GM18507 (cell line): Measurements from ENCODE around the gene SNX33.

Experiments used
- DNase-seq: peaks from one replicate; pipeline ENCODE4 v3.0.0; 2011; ENCODE audit warnings: low read depth; ENCODE audit not compliant: insufficient read length; ENCODE audit errors: extremely low spot score
- FAIRE-seq: peaks from 2 replicates; lab custom pipeline; 2011; peaks lifted over from hg19 to GRCh38; lab: Jason Lieb, UNC

The SNX33 gene

DNA sequence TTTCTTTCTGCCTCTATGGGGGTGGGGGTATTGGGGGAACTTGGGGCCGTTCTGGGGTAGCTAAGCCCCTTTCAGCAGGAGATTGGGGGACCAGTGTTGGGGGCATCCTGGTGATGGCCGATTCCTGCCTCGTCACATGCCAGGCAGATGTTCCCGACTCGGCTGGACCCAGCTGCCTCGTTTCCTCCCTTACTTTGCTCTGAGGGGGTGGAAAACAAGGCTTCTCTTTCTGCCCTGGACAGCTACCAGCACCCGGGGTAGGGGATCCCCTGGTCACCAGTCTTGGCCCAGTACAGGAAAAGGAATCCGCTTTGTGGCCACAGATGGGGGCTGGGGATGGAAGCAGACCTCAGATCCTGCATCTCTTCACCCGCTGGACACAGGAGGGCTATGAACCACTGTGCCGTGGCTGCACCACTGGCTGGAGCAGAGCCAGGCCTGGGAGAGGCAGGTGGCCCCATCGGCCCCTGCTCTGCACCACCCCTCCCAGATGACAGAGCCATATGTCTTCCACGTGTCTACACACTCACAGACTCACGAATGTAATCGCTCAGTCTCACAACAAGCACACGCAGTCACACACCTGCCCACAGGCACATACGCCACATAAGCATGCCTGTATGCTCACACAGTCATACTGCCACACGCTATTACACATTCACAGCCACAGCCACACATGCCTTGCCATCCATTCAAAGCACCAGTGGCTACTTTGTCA lies 12.4 kb downstream of the SNX33 start:
- no peak for DNase-seq
- no peak for FAIRE-seq

GRCh38 chr15:75661100-75661755 lies 13.5 kb downstream of the SNX33 start:
- no peak for DNase-seq
- no peak for FAIRE-seq

GRCh38 chr15:75661756-75662140 lies 14.0 kb downstream of the SNX33 start:
- FAIRE-seq = no peak
- DNase-seq = no peak

- no peak for DNase-seq
- FAIRE-seq = no peak
These were observed 15.3 kb downstream of the SNX33 start for GRCh38 chr15:75662823-75663519.

DNA sequence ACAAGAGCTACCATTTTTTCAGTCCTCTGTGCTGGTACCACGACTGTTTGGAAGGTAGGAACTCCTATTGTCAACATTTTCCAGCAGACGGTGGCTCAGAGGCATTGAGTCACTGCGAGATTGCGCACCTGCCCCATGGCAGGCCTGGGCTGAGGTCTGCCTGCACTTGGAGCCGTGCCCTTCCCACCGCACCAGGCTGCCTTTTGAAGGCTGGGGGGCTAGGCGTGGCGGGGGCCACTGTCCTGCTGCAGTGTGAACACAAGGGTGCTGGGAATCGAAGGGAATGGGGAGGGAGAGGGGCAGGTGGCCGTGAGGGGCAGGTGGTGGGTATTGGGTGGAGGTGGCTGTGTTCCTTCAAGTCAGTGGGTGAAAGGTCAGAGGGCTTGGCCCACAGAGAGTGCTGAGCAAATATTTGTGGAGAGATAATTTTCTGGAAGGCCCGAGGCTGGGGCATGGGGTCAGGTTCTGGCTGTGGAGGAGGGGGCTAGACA lies 16.3 kb downstream of the SNX33 start:
- no peak for FAIRE-seq
- no peak for DNase-seq

GRCh38 chr15:75666823-75667501 lies 19.2 kb downstream of the SNX33 start:
- DNase-seq (no peak), FAIRE-seq (no peak)

GRCh38 chr15:75669191-75669878 lies 21.6 kb downstream of the SNX33 start:
- no peak for DNase-seq
- no peak for FAIRE-seq

DNA sequence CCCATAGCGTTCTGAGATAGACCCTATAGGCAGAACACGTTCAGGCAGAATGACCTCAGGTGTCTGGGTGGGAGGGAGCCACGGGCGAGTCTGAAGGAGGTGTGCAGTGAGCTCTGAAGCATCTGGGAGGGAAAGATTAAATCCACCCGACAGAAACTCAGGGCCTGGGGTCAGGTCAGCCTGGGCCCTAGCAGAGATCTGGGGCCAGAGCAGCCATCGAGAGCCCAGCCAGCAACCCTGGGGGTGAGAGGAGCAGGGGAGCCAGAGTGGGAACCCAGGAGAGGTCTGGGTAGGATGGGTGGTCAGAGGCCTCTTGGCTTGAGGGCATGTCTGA lies 22.1 kb downstream of the SNX33 start:
- FAIRE-seq = no peak

DNA sequence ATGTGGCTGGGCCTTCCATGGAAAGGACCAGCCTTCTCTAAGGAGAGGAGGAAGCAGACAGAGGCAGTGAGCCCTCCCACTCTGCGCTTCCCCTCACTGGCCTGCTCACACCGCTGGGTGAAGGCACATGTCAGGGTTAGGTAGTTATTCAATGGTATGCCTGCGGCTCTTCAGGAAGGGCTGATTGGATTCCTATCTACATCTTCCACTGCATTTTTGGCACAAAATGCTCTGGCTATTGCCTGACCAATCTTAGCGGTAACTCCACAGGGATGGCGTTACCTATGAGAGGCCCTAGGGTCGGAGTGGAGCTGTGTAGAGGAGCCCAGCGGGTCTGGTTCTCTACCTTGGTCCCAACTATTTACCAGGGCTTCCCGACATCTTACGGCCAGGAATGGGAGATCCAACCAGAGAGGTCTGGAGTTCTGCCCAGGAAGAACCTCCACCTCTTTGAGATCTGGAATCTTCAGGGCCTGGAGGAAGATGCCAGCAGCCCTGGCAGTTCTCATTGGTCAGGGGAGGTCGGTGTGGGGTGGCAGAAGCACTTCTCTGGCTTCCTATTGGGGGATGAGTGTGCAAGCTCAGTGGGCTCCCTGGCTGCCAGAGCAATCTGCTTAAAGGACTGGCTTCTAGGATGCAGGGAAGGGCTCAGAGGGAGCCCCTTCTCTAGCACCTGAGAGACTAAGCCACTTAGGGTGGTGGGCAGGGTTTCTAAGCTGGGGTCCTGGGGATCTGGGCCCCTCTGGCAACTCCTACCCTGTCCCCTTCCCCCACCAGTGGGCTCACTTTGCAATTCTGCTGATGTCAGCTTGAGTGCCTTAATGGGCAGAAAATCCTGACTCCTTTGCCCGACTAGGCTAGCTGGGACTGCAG lies 24.3 kb downstream of the SNX33 start:
- FAIRE-seq (no peak), DNase-seq (no peak)

More for the DNA sequence above, 22.1 kb downstream of the SNX33 start:
- no peak for DNase-seq

DNA sequence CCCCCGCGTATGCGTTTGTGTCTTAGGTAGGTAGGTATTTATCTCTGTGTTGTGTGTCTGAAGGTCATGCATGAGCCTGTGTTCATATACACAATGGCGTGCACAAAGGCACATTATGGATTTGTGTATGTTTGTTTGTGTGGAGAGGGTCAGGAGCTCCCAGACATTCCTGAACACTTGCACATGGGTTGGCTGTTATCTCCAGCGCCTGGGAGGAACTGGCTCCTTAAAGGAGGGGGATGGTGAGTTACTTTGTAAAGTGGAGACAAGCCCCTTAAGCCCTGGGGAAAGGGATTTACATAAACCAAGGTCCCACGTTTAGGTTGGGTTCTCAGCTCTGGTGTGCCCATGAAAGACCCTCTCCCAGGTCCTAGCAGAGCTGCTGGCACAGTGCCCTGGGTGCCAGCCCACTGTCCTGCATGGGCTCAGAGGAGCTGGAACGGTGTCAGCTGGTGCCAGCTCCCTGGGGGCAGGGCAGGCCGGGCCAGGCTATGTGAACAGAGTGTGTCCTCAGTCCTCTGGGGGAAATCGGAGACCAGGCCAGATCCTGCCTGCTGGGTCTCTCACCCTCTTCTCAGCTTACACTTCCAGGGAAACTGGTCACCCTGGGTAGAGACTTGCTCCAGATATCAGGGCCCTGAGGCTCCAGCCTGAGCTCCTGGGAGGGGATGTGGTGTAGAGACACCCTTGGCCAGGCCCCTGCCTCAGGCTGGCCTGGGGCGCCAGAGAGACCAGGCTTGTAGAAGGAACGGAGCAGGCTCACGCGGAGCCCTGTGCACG lies 25.1 kb downstream of the SNX33 start:
- DNase-seq (no peak), FAIRE-seq (no peak)

- DNase-seq = no peak
- FAIRE-seq = no peak
These were observed 25.9 kb downstream of the SNX33 start for GRCh38 chr15:75673426-75674235.

DNA sequence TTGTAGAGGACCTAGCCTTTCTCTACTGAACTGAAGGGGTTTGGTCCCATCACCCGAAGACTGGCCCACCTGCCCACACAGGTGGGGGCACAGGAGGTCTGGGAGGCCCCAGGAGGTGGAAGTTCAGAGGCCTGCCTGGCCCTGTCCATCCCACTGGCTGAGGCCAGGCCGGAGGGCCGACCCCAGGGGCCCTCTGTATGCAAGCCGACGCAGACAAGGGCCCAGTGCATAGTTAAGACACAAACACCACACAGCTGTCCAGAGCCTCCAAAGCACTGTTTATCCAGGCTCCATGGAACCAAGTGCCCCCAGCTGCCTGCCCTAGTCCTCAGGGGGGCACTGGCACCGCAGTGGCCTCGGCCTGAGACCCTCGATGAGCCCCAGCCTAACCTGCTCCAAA lies 26.7 kb downstream of the SNX33 start:
- FAIRE-seq (no peak), DNase-seq (no peak)

DNA sequence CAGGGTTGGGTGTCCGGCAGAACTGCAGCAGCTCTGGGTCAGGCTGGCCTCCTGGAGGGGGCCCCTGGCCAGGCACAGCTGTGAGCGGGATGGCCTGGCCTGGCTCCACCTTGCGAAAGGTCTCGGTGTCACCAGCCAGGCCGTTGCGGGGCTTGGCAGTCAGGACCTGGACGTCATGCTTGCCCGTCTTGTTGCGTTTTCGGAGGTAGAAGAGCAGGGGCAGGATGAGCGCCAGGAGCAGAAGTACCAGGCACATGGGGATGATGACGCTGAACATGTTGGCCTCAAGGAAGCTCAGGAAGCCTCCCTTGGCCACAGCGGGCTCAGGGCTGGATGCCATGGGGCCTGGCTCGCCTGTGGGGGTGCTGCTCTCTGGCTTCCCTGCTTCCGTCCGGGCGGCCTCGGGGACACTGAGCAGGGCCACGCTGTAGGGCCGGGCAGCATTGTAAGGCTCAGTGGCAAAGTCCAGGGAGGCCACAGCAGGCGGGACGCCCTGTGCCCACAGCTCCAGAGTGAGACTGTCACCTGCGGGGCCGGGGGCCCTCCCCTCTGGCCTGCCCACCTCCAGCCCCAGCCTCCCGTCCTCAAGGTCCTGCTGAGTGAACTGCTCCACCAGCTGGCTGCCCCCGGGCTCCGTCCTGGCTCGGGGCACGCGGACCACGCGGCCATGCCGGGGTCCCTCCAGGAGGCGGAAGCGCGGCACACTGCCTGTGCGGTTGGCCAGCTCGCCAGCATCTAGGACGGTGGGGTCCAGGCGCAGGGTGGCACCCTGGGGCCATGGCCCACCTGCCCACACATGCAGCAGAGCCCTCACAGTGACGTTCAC lies 28.1 kb downstream of the SNX33 start:
- DNase-seq = no peak
- FAIRE-seq = no peak

DNA sequence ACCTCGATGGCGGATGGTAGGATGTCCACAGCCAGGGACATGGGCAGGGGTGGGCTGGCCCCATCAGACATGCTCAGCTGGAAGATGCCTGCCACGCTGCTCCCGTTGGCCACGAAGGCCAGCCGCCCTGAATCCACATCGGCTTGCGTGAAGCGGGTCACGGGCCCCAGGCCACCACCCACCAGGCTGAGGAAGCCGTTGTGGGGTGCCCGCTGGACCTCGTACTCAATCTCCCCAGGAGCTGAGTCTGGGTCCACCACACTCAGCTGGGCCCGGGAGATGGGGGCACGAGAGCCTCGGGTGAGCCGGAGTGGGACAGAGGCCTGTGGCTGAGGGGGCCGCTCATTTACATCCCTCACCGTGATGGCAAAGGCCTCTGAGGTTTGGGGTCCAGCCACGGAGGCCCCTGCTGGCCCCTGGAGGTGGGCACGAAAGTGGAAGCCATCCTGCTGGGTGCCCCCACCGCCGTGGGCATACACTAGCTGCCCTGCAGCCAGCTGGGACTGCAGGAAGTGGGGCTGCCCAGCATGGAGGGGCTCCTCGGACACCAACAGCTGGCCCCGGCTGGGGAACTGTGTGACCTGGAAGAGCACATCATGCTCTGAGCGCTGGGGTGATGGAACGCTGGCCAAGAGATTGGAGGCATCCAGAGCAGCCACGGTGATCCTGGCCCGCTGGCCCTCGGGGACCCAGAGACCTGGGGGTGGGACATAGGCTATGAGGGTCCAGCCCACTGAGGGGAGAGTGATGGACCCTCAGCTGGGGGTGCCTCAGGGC lies 29.2 kb downstream of the SNX33 start:
- no peak for FAIRE-seq

GRCh38 chr15:75677465-75678323 lies 30.0 kb downstream of the SNX33 start:
- no peak for FAIRE-seq

More for the DNA sequence above, 29.2 kb downstream of the SNX33 start:
- no peak for DNase-seq

More at GRCh38 chr15:75677465-75678323, 30.0 kb downstream of the SNX33 start:
- DNase-seq = no peak
